PC-3 (cell line): Measurements from ENCODE around the gene LYVE1. TPM values are rescaled to one million over a fixed set of nuclear protein-coding genes. Genes with fewer than 3 reads are reported as not detected.
A peak's percentile ranks its signal among the peaks of the same experiment; 100 is the strongest.

Experiments used
- ATAC-seq: fragments of 200-7000 bp; cut with Tn5 transposase; 2 replicates; pipeline ENCODE4 v1.9.1; 2020; ENCODE audit warnings: mild to moderate bottlenecking, moderate library complexity
- BruUV-seq: library from RNA; stranded (reverse); fragments of 400-500 nt; replicated peaks from 2 replicates; lab custom pipeline; 2021; lab: Mats Ljungman, UMichigan
- CTCF ChIA-PET: fragments of 300-600 bp; sonication (Branson Sonifier 250); formaldehyde crosslinking; loops from one replicate; lab custom pipeline; 2022; ENCODE audit warnings: antibody characterized with exemption; lab: Charles Lee
- POLR2A ChIA-PET: fragments of 300-600 bp; sonication (Branson Sonifier 250); formaldehyde crosslinking; loops from one replicate; lab custom pipeline; 2022; ENCODE audit warnings: antibody characterized with exemption; ENCODE audit not compliant: unreplicated experiment; lab: Charles Lee
- DNase-seq: peaks from one replicate; pipeline ENCODE4 v3.0.0-alpha.2; 2015
- H2AFZ ChIP-seq: fragments of 300-600 bp; sonication (generic); 2 replicates; pipeline ENCODE4 v1.6.0; 2016; ENCODE audit warnings: antibody characterized with exemption, low read length
- H3F3A ChIP-seq: fragments of 300-600 bp; sonication (generic); one replicate; pipeline ENCODE4 v1.6.0; 2017; ENCODE audit warnings: antibody characterized with exemption, low read length, control low read depth, mild to moderate bottlenecking; ENCODE audit not compliant: unreplicated experiment
- H3K27ac ChIP-seq: fragments of 300-600 bp; sonication (generic); 2 replicates; pipeline ENCODE4 v1.5.1; 2016; ENCODE audit warnings: mild to moderate bottlenecking, low read length
- H3K27me3 ChIP-seq: fragments of 300-600 bp; sonication (generic); 2 replicates; pipeline ENCODE4 v1.6.1; 2016; ENCODE audit warnings: low read length, mixed read lengths
- H3K36me3 ChIP-seq: fragments of 300-600 bp; sonication (generic); 2 replicates; pipeline ENCODE4 v1.6.1; 2016; ENCODE audit warnings: low read depth, mixed run types, low read length, mixed read lengths
- H3K4me1 ChIP-seq: fragments of 300-600 bp; sonication (generic); 2 replicates; pipeline ENCODE4 v1.5.1; 2016; ENCODE audit warnings: low read length; ENCODE audit not compliant: insufficient read depth
- H3K4me2 ChIP-seq: fragments of 300-600 bp; sonication (generic); 2 replicates; pipeline ENCODE4 v1.6.0; 2016; ENCODE audit warnings: low read length
- H3K4me3 ChIP-seq: fragments of 300-600 bp; sonication (generic); 2 replicates; pipeline ENCODE4 v1.5.1; 2016; ENCODE audit warnings: mild to moderate bottlenecking, low read length, mixed read lengths
- H3K79me2 ChIP-seq: fragments of 300-600 bp; sonication (generic); 2 replicates; pipeline ENCODE4 v1.6.1; 2017; ENCODE audit warnings: low read length, mixed read lengths
- H3K9ac ChIP-seq: fragments of 300-600 bp; sonication (generic); 2 replicates; pipeline ENCODE4 v1.6.0; 2016; ENCODE audit warnings: mild to moderate bottlenecking, low read length
- H3K9me2 ChIP-seq: fragments of 300-600 bp; sonication (generic); replicated peaks from 2 replicates; pipeline ENCODE4 v1.6.1; 2016; ENCODE audit warnings: mixed run types, low read length, mixed read lengths
- H3K9me3 ChIP-seq: fragments of 300-600 bp; sonication (generic); 2 replicates; pipeline ENCODE4 v1.6.1; 2016; ENCODE audit warnings: low read length, mixed read lengths
- H4K20me1 ChIP-seq: fragments of 300-600 bp; sonication (generic); 2 replicates; pipeline ENCODE4 v1.6.1; 2016; ENCODE audit warnings: low read length, mixed read lengths
- EZH2 ChIP-seq: fragments of 300-600 bp; sonication (generic); IDR thresholded peaks from one replicate; pipeline ENCODE4 v1.6.1; 2017; ENCODE audit warnings: antibody characterized with exemption, mild to moderate bottlenecking, low read length; ENCODE audit not compliant: unreplicated experiment
- EZH2phosphoT487 ChIP-seq: fragments of 300-600 bp; sonication (generic); IDR thresholded peaks from 2 replicates; pipeline ENCODE4 v1.6.1; 2018; ENCODE audit warnings: mild to moderate bottlenecking, antibody characterized with exemption, low read length, borderline replicate concordance
- intact Hi-C: fragments of 100-400 bp; cut with micrococcal nuclease; formaldehyde crosslinking; loops from 2 replicates; pipeline ENCODE4 v1.9.0; 2023
- total RNA-seq: library from RNA; depleted of rRNA; stranded (reverse); fragments of >200 nt; gene quantifications from 2 replicates; pipeline ENCODE4 v1.2.3, GENCODE V29; 2014
- TF ChIP-seq, protein P1 (sequence below): fragments of 300-600 bp; sonication (generic); conservative IDR thresholded peaks from 2 replicates; pipeline ENCODE4 v1.5.1; 2017; ENCODE audit warnings: antibody characterized with exemption, low read depth, mild to moderate bottlenecking, low read length

The LYVE1 gene
- total RNA-seq, 1 experiment from 2014 or later = not detected

DNA sequence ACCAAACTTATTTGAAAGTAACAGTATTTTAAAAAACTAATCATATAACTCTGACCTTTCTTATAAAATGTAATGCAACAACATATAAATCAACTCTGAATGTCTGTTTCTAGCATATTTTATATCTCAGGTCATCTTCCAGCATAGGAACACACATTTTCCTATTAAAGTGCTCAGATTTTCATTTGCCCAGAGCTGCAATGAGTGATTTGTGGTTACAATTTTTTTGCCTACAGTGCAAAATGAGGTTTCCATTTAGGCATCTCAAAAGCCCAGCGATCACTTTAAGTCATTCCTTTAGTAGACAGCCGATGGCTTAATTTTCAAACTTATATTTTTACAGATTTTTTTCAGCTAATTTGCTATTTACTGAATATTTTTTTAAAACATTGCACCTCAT lies 1.0 kb downstream of the LYVE1 start:
- TF ChIP-seq, protein P1, sequence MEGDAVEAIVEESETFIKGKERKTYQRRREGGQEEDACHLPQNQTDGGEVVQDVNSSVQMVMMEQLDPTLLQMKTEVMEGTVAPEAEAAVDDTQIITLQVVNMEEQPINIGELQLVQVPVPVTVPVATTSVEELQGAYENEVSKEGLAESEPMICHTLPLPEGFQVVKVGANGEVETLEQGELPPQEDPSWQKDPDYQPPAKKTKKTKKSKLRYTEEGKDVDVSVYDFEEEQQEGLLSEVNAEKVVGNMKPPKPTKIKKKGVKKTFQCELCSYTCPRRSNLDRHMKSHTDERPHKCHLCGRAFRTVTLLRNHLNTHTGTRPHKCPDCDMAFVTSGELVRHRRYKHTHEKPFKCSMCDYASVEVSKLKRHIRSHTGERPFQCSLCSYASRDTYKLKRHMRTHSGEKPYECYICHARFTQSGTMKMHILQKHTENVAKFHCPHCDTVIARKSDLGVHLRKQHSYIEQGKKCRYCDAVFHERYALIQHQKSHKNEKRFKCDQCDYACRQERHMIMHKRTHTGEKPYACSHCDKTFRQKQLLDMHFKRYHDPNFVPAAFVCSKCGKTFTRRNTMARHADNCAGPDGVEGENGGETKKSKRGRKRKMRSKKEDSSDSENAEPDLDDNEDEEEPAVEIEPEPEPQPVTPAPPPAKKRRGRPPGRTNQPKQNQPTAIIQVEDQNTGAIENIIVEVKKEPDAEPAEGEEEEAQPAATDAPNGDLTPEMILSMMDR = no peak
- TF ChIP-seq EZH2phosphoT487 (no peak), EZH2 (no peak)
- ChIA-PET CTCF (no interaction called here), POLR2A (no interaction called here)
- ATAC-seq = no peak
- H3K9me3 ChIP-seq = no peaks in the 10 kb centered on the region
- no peaks in the 10 kb centered on the region for H3K9me2 ChIP-seq
- no peaks in the 10 kb centered on the region for H4K20me1 ChIP-seq
- intact Hi-C loops = loop anchor here (2.0 kb wide), 1 partner anchor 167 kb away; no protein-coding TSS in a partner anchor
- no peak overlapping the region for H3K9ac ChIP-seq
- no peaks in the 10 kb centered on the region for H3K4me1 ChIP-seq
- no peaks in the 10 kb centered on the region for H3F3A ChIP-seq
- H2AFZ ChIP-seq = no peak overlapping the region
- H3K4me2 ChIP-seq = no peak overlapping the region
- H3K4me3 ChIP-seq = no peak overlapping the region
- H3K27me3 ChIP-seq = no peaks in the 10 kb centered on the region
- H3K36me3 ChIP-seq = no peaks in the 10 kb centered on the region
- no peaks in the 10 kb centered on the region for H3K79me2 ChIP-seq
- no TSS peak for BruUV-seq
- no peak overlapping the region for H3K27ac ChIP-seq
- DNase-seq = no peak

DNA sequence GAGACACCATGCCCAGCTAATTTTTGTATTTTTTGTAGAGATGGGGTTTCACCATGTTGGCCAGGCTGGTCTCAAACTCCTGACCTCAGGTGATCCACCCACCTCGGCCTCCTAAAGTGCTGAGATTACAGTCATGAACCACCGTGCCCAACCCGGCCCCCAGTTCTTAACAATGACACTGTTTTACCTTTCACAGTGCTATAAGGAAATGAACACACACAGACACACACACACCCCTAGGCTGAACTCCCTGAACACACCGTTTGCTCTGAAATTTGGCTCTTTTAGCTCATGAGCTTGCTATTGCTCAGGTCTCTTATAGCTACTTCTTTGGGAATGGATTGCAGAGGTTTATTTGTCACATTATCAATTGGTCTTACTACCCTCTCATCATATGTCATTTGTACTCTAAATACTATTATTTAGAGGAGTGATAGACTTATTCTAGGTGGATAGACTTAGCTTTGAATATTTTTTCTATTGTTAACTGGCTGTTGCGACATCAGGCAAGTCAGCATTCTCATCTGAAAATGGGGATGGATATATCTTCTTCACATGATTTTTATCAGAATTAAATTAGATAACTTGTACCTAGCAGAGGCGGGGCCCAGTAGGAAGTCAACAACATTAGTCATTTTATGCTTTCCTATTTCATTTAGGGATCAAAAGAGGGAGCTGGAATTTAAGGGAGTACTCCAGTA lies 2.1 kb downstream of the LYVE1 start:
- Histone ChIP-seq H4K20me1 (no peaks in the 10 kb centered on the region), H3F3A (no peaks in the 10 kb centered on the region), H3K27ac (no peak overlapping the region), H3K9me3 (no peaks in the 10 kb centered on the region), H3K4me2 (no peak overlapping the region), H3K27me3 (no peaks in the 10 kb centered on the region), H3K36me3 (no peaks in the 10 kb centered on the region), H3K4me3 (no peak overlapping the region), H3K4me1 (peaks cover 6% of the 10 kb centered on the region), H3K79me2 (no peaks in the 10 kb centered on the region), H3K9ac (no peak overlapping the region), H3K9me2 (no peaks in the 10 kb centered on the region), H2AFZ (no peak overlapping the region)
- ATAC-seq = peak; percentile 45
- TF ChIP-seq EZH2 (no peak), EZH2phosphoT487 (no peak)
- TF ChIP-seq, protein P1 = no peak
- BruUV-seq = no TSS peak
- ChIA-PET POLR2A (interaction anchor here (0.6 kb wide), 2 partner anchors 257 to 443 kb away, joined by 3 read pairs; no protein-coding TSS in a partner anchor), CTCF (no interaction called here)
- DNase-seq = no peak
- intact Hi-C loops = loop anchor here (2.0 kb wide), 1 partner anchor 168 kb away; no protein-coding TSS in a partner anchor

DNA sequence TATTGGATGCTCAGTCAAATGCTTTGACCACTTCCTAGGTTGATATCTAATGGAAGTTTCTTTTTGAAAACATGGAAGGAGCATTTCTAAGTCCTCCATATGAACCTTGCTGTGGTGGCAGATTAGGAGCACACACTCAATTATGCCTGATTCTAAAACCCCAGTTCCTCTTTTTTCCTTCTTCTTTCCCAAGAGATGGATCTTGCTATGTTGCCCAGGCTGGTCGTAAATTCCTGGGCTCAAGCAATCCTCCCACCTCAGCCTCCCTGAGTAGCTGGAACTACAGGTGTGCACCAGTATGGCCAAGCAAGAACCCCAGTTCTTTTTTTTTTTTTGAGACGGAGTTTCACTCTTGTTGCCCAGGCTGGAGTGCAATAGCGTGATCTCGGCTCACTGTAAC lies 3.0 kb downstream of the LYVE1 start:
- BruUV-seq = no TSS peak
- POLR2A ChIA-PET = no interaction called here

More for the DNA sequence above, 3.0 kb downstream of the LYVE1 start:
- no peak overlapping the region for H3K27ac ChIP-seq
- DNase-seq (no peak), ATAC-seq (no peak)
- intact Hi-C loops = no loop called here
- H3K9me2 ChIP-seq = no peaks in the 10 kb centered on the region
- H3K9ac ChIP-seq = no peak overlapping the region
- TF ChIP-seq EZH2 = no peak
- TF ChIP-seq, protein P1 = no peak
- no peak for TF ChIP-seq EZH2phosphoT487
- no peak overlapping the region for H3K4me2 ChIP-seq
- no peaks in the 10 kb centered on the region for H3K79me2 ChIP-seq
- H3K4me3 ChIP-seq = no peak overlapping the region
- no peaks in the 10 kb centered on the region for H3K27me3 ChIP-seq
- CTCF ChIA-PET = no interaction called here
- H3F3A ChIP-seq = no peaks in the 10 kb centered on the region
- no peaks in the 10 kb centered on the region for H3K36me3 ChIP-seq
- H3K4me1 ChIP-seq = peaks cover 15% of the 10 kb centered on the region
- no peak overlapping the region for H2AFZ ChIP-seq
- no peaks in the 10 kb centered on the region for H4K20me1 ChIP-seq
- no peaks in the 10 kb centered on the region for H3K9me3 ChIP-seq
